Fibroblast of peridontal ligament (primary cell): Measurements from ENCODE around the gene VEGFB.

ENCODE experiments used
- DNase-seq: peaks from one replicate; pipeline ENCODE4 v3.0.0-alpha.2; 2010; ENCODE audit errors: extremely low read depth

VEGFB gene

GRCh38 chr11:64211181-64211872 is 23.1 kb upstream of the VEGFB start:
- no peak for DNase-seq

- DNase-seq, result no peak
These were observed 17.5 kb upstream of the VEGFB start for GRCh38 chr11:64216879-64217278.

GRCh38 chr11:64218628-64219353 is 15.6 kb upstream of the VEGFB start:
- DNase-seq, result no peak

DNA sequence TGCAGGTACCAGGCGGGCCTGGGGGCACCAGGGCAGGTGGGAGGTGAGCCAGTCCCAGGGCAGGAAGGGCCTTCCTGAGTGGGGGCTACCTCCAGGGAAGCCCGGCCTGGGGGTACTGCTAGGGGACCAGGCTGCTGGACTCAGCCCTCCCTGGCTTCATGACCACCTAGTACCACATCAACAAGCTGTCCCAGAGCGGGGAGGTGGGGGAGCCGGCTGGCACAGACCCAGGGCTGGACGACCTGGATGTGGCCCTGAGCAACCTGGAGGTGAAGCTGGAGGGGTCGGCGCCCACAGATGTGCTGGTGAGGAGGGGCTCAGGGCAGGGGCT is 15.1 kb upstream of the VEGFB start:
- no peak for DNase-seq

- no peak for DNase-seq
These were observed 14.6 kb upstream of the VEGFB start for GRCh38 chr11:64219755-64220154.

- no peak for DNase-seq
These were observed 14.1 kb upstream of the VEGFB start for GRCh38 chr11:64220271-64220670.

DNA sequence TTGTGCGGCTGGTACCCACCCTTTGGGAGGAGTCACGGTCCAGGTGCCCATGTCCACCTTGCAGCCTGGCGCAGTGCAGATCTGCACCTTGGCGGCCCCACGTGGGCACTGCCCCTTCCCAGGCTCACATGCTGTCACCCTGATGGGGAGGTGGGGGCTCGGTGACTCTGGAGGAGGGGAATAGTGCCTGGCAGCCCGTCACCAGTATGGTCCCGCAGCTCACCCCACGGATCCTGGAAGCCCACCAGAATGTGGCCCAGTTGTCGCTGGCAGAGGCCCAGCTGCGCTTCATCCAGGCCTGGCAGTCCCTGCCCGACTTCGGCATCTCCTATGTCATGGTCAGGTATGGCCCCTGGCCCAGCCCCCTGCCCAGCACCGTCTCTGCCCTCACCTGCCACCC is 13.6 kb upstream of the VEGFB start:
- DNase-seq, result no peak

- no peak for DNase-seq
These were observed 11.8 kb upstream of the VEGFB start for GRCh38 chr11:64222651-64223000.

DNA sequence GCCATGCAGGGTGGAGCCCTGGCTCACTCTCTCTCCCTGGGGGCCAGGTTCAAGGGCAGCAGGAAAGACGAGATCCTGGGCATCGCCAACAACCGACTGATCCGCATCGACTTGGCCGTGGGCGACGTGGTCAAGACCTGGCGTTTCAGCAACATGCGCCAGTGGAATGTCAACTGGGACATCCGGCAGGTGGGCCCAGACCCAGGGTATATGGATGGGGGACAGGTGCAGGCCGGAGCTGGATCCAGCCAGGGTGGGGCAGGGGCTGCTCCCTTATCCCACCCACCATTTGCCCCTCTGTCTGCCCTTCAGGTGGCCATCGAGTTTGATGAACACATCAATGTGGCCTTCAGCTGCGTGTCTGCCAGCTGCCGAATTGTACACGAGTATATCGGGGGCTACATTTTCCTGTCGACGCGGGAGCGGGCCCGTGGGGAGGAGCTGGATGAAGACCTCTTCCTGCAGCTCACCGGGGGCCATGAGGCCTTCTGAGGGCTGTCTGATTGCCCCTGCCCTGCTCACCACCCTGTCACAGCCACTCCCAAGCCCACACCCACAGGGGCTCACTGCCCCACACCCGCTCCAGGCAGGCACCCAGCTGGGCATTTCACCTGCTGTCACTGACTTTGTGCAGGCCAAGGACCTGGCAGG is 11.3 kb upstream of the VEGFB start:
- no peak for DNase-seq

- DNase-seq, result no peak
These were observed 10.1 kb upstream of the VEGFB start for GRCh38 chr11:64224151-64224890.

GRCh38 chr11:64224891-64225607 is 9.3 kb upstream of the VEGFB start:
- no peak for DNase-seq

- DNase-seq, result peak; percentile 64
These were observed 8.5 kb upstream of the VEGFB start, which contains the start of the genes NUDT22 and TRPT1 for GRCh38 chr11:64225608-64226506. Gene NUDT22 (plus strand): TSS chr11:64226274. CDS start chr11:64226653, 379 bp downstream. Gene TRPT1 (minus strand): TSS chr11:64226186. CDS start chr11:64225860, 326 bp downstream.

DNA sequence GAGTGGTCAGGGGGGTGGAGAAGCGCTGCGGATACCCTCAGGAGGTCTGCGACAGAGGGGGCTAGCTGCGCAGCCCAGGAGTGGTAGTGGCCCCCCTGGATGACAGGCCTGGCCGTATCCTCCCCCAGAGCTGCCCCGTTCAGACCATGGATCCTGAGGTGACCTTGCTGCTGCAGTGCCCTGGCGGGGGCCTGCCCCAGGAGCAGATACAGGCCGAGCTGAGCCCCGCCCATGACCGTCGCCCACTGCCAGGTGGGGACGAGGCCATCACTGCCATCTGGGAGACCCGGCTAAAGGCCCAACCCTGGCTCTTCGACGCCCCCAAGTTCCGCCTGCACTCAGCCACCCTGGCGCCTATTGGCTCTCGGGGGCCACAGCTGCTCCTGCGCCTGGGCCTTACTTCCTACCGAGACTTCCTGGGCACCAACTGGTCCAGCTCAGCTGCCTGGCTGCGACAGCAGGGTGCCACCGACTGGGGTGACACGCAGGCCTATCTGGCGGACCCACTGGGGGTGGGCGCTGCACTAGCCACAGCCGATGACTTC is 7.8 kb upstream of the VEGFB start:
- DNase-seq, result no peak

- DNase-seq, result no peak
These were observed 6.9 kb upstream of the VEGFB start for GRCh38 chr11:64227405-64227956.

GRCh38 chr11:64229090-64229743 is 5.2 kb upstream of the VEGFB start:
- DNase-seq, result no peak

DNA sequence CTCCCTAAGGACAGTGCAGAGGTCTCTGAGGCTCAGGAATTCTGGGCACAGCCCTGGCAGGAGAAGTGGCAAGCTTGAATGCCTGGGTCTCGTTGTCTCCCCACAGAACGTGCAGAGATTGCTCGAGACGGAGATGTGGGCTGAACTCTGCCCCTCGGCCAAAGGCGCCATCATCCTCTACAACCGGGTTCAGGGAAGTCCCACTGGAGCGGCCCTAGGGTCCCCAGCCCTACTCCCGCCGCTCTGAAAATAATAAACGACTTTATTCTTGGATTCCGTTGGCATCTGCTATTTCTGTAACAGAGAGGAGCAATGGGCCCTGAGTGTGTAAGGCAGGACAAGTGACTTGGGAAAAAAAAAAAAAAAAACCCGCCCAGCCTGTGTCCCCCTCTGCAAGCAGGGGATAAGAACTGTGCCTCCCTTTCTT is 4.6 kb upstream of the VEGFB start:
- no peak for DNase-seq

DNA sequence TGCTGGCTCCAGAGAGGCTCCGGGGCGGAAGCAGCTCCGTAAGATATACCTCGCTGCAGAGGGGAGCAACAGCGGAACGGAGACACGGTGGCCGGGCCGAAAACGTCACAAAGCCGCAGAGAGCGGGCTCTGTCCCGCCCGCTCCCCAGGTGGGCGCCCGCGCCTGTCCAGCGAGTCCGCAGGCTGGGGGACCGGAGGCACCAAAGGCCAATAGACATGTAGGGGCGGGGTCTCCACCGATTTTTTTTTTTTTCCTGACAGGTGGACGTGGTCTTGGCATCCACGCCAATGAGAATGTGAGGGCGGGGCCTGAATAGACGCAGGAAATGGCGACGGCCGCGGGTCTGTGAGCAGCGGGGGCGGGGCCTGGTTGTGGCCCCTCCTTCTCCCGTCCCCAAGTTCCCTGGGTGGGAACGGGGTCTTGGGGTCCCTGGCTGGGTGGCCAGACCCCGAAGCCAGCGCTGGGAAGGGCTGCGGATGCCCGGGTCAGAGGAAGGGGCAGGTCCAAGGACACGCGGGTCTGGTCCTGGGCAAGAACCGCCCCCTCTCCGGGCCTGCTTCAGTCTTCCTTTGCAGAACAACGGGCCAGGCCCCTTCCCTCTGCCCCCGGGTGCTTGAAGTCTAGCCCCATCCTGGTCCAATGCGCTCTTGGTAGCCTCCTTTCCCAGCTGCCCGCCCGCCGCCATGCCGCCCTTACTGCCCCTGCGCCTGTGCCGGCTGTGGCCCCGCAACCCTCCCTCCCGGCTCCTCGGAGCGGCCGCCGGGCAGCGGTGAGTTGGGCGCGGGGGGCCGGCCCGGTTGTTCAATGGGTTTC is 4.0 kb upstream of the VEGFB start, which contains the start of gene DNAJC4:
Gene DNAJC4 (plus strand): TSS at position 378 of the 814 bp plus-strand sequence. CDS start 307 bp downstream, at position 685.
- DNase-seq, result peak; percentile 71

DNA sequence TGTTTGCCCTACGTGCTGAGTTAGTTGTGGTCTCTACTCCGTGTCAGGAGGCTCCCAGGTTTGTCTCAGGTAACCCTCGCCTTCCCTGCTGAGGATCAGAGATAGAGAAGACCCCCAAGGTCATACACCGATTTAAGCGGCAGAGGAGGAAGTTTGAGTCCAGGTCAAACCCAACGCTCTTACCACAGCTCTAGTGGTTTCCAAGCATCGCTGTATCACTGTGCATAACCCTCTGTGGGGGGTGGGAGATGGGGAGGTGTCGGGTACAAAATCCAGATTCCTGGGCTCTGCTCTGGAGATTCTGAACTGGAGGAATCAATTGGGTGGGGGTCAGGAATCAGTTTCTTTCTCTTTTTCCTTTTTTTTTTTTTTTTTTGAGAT is 3.4 kb upstream of the VEGFB start:
- no peak for DNase-seq
